ENCODE results near the gene SLC35F3.

The SLC35F3 gene

GRCh38 chr1:234089396-234089795 is 184.9 kb downstream of the SLC35F3 start:
- no peak for DNase-seq (ENCODE audit: low read depth in 1 of 2, low spot score in 1 of 2)
- in situ Hi-C loops (cut with HindIII; ENCODE audit: low pct_unique_long_range_greater_than_20kb, low sequenced_read_pairs): no loop called here
- no peak for TF ChIP-seq JUND (IDR thresholded peaks at IDR 0.05; ENCODE audit: low read depth)

DNA sequence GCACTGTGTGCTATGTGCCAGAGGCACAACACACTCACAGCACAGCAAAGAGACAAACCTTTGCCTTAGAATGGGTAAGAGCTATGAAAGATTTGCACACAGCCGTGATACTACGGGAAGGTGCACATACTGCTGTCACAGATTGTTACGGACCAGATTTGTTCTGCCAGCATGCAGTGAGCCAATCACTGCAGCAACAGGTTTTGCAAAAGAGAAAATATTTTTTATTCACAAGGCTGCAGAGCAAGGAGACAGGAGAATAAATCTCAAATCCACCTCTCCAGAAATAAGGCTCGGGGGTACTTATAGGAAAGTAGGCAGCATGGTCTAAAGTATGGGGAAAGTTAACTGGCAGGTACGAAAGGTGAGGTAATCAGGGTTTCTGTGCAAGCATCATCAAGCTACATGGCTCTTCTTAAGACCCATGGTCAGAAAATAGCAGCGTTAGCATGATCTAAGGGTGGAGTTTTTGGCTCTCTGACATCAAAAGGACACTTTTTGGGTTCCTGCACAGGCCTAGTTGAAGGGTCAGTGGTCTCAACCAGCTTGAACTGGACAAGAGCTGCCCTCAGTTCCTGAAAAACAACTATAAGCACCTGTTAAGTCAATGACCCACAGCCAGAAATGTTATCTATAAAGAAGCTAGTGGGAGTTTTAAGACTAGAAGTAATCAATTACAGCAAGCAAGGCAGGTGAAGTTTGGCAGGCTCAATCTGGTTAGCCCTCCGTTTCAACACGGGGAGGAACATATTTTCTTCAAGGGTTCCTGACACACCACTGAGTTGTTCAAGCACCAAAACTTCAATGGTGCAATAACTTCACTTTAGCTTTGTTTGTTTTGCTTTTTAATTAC is 186.0 kb downstream of the SLC35F3 start:
- no peak for TF ChIP-seq JUND (IDR thresholded peaks at IDR 0.05; ENCODE audit: low read depth)
- DNase-seq (ENCODE audit: low read depth in 1 of 2, low spot score in 1 of 2): no peak
- in situ Hi-C loops (cut with HindIII; ENCODE audit: low pct_unique_long_range_greater_than_20kb, low sequenced_read_pairs): no loop called here

- DNase-seq (ENCODE audit: low read depth in 1 of 2, low spot score in 1 of 2): no peak
Measured at GRCh38 chr1:234091065-234091401, 186.6 kb downstream of the SLC35F3 start.

DNA sequence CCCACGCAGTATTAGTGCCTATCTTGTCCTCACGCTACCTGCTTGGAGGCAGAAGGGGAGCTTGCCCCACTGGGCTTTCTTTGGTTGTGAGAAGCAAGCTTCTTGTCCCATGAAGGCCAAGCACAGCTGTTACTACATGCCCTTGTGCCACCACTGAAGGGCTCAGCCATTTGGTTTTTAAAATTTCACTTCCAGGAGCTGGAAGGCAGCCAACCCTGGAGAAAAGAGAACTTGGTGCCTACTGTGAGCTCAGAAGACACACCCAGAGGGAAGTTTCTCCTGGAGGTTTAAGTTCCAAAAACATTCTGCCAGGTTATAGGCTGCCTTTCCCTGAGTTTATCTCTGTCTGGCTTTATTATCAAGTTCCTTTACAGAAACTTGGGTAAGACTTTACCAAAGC is 187.4 kb downstream of the SLC35F3 start:
- in situ Hi-C loops (cut with HindIII; ENCODE audit: low pct_unique_long_range_greater_than_20kb, low sequenced_read_pairs): no loop called here
- DNase-seq (ENCODE audit: low read depth in 1 of 2, low spot score in 1 of 2): no peak
- no peak for TF ChIP-seq JUND (IDR thresholded peaks at IDR 0.05; ENCODE audit: low read depth)

More at GRCh38 chr1:234091065-234091401, 186.6 kb downstream of the SLC35F3 start:
- in situ Hi-C loops (cut with HindIII; ENCODE audit: low pct_unique_long_range_greater_than_20kb, low sequenced_read_pairs): no loop called here
- no peak for TF ChIP-seq JUND (IDR thresholded peaks at IDR 0.05; ENCODE audit: low read depth)

GRCh38 chr1:234093107-234093506 is 188.6 kb downstream of the SLC35F3 start:
- in situ Hi-C loops (cut with HindIII; ENCODE audit: low pct_unique_long_range_greater_than_20kb, low sequenced_read_pairs): no loop called here
- no peak for DNase-seq (ENCODE audit: low read depth in 1 of 2, low spot score in 1 of 2)
- no peak for TF ChIP-seq JUND (IDR thresholded peaks at IDR 0.05; ENCODE audit: low read depth)

GRCh38 chr1:234093741-234094140 is 189.3 kb downstream of the SLC35F3 start:
- in situ Hi-C loops (cut with HindIII; ENCODE audit: low pct_unique_long_range_greater_than_20kb, low sequenced_read_pairs): no loop called here
- TF ChIP-seq JUND (IDR thresholded peaks at IDR 0.05; ENCODE audit: low read depth): no peak
- no peak for DNase-seq (ENCODE audit: low read depth in 1 of 2, low spot score in 1 of 2)

GRCh38 chr1:234094172-234094571 is 189.7 kb downstream of the SLC35F3 start:
- no peak for TF ChIP-seq JUND (IDR thresholded peaks at IDR 0.05; ENCODE audit: low read depth)

DNA sequence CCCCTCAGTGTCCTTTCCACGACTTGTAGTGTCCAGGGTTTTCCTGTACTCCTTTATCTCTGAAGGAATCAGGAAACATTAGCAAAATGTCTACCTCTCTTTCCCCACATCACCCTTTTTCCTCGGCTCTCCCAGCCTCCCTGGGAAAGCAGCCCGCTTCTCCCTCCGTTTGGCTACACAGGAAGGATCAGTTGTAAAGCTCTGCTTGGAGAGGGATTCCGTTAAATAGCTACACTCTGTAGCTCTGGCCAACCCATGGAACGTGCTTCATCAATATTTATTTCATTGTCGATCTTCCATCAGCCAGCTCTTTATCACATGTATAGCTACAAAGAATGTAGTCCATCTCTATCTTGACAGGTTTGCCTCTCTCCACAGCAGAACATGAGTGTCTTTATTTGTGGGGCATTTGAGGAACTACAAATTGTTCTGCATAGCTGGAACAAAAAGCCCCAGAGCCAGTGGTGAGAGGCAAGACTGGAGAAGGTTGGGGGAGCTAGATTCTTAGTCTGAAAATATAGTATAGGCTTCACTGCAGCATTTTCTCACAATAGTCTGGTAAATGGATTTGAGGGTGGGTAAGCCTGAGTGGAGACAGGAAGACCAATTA is 191.8 kb downstream of the SLC35F3 start:
- no peak for TF ChIP-seq JUND (IDR thresholded peaks at IDR 0.05; ENCODE audit: low read depth)
- no peak for DNase-seq (ENCODE audit: low read depth in 1 of 2, low spot score in 1 of 2)
- in situ Hi-C loops (cut with HindIII; ENCODE audit: low pct_unique_long_range_greater_than_20kb, low sequenced_read_pairs): no loop called here

More at GRCh38 chr1:234094172-234094571, 189.7 kb downstream of the SLC35F3 start:
- DNase-seq (ENCODE audit: low read depth in 1 of 2, low spot score in 1 of 2): no peak
- in situ Hi-C loops (cut with HindIII; ENCODE audit: low pct_unique_long_range_greater_than_20kb, low sequenced_read_pairs): no loop called here

DNA sequence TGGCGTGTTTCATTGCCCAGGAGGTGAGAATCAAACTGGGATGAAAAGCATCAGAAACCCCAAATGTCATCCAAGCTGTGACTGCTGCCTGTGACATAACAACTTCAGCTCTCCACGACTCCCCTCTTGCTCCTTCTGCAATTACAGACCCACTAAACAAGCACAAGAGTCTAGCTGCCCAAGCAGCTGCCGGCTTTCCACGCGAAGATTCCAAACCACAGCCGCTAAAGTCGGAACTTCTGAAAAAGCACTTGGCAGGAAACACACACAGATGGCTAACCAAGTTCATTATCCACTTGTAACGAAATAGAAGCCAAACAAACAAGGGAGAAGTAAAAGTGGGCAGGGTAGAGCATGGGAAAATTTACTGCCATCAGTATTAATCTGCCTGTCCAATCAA is 198.1 kb downstream of the SLC35F3 start:
- in situ Hi-C loops (cut with HindIII; ENCODE audit: low pct_unique_long_range_greater_than_20kb, low sequenced_read_pairs): no loop called here
- no peak for DNase-seq (ENCODE audit: low read depth in 1 of 2, low spot score in 1 of 2)
- no peak for TF ChIP-seq JUND (IDR thresholded peaks at IDR 0.05; ENCODE audit: low read depth)

- in situ Hi-C loops (cut with HindIII; ENCODE audit: low pct_unique_long_range_greater_than_20kb, low sequenced_read_pairs): no loop called here
- no peak for DNase-seq (ENCODE audit: low read depth in 1 of 2, low spot score in 1 of 2)
- TF ChIP-seq JUND (IDR thresholded peaks at IDR 0.05; ENCODE audit: low read depth): no peak
Measured at GRCh38 chr1:234103198-234103597, 198.7 kb downstream of the SLC35F3 start.

GRCh38 chr1:234106032-234106431 is 201.6 kb downstream of the SLC35F3 start:
- in situ Hi-C loops (cut with HindIII; ENCODE audit: low pct_unique_long_range_greater_than_20kb, low sequenced_read_pairs): no loop called here
- no peak for DNase-seq (ENCODE audit: low read depth in 1 of 2, low spot score in 1 of 2)
- TF ChIP-seq JUND (IDR thresholded peaks at IDR 0.05; ENCODE audit: low read depth): no peak

DNA sequence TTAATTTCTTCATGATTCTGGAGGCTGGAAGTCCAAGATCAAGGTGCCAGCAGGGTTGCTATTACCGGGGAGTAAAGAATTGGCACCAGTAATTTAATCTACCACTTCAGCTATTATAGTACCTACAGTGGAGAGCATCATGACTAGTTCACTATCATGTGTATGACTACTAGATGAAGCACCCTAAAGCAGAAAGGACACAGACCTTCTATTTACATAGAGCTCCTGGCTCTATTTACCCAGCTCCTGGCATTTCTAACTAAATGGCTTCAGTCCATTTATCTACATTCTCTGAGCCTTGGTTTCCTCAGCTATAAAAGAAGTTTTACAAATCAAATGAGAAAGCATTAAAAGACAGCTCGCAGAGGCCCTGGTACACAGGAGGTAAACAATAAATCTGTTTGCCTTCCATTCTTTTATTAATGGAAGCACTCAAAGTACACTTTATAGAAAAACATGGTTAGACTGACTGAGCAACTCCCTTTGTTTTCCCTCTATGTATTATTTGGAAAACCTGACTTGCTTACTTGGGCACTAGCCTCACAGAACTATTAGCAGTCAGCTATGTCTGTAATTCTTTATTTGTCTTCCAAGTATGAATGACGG is 203.0 kb downstream of the SLC35F3 start:
- TF ChIP-seq JUND (IDR thresholded peaks at IDR 0.05; ENCODE audit: low read depth): no peak
- DNase-seq (ENCODE audit: low read depth in 1 of 2, low spot score in 1 of 2): no peak
- in situ Hi-C loops (cut with HindIII; ENCODE audit: low pct_unique_long_range_greater_than_20kb, low sequenced_read_pairs): no loop called here

DNA sequence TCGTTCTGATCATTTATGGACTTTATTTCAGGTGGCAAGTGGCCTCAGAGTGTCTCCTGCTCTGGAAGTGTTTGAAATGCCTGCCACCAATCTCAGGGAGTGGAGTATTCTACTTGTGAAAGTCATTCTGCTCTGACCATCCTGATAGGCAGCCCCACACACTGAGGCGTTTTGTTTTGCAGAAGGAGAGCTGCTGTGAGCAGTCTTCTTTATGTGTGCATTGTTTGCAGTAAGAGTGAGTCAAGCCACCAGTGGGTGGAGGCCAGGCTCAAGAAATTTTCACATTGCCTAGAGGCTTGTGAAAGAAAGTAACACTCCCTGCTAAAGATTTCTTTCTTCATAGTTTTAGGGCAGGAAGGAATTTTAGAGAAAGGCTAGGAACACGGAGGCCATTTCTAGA is 204.4 kb downstream of the SLC35F3 start:
- no peak for DNase-seq (ENCODE audit: low read depth in 1 of 2, low spot score in 1 of 2)
- no peak for TF ChIP-seq JUND (IDR thresholded peaks at IDR 0.05; ENCODE audit: low read depth)
- in situ Hi-C loops (cut with HindIII; ENCODE audit: low pct_unique_long_range_greater_than_20kb, low sequenced_read_pairs): no loop called here

Data from T47D (cell line).